ENCODE data around the gene SMIM1. TPM values are rescaled to one million over a fixed set of nuclear protein-coding genes. Genes with fewer than 3 reads are reported as not detected.

The SMIM1 gene
- total RNA-seq, 2 experiments from 2014 or later, result not detected

- Mint-ChIP-seq H3K36me3 (ENCODE audit: low read depth) (peaks cover 3% of the 10 kb centered on the region), H3K27ac (no peak overlapping the region), H3K4me1 (ENCODE audit: low read depth) (no peaks in the 10 kb centered on the region), H3K9me3 (ENCODE audit: insufficient read depth) (no peaks in the 10 kb centered on the region), H3K27me3 (ENCODE audit: low read depth) (no peaks in the 10 kb centered on the region), H3K4me3 (no peak overlapping the region)
- ATAC-seq, result no peak
- CTCF ChIA-PET, result interaction anchor here (1.4 kb wide), 1 partner anchor 8 kb away, joined by 4 read pairs; no protein-coding TSS in a partner anchor
- POLR2A ChIA-PET, result no interaction called here
- DNase-seq, result no peak
Measured at GRCh38 chr1:3732434-3733093, 40.0 kb upstream of the SMIM1 start.

- H3K27ac Mint-ChIP-seq, result no peak overlapping the region
- H3K4me1 Mint-ChIP-seq (ENCODE audit: low read depth), result no peaks in the 10 kb centered on the region
- H3K9me3 Mint-ChIP-seq (ENCODE audit: insufficient read depth), result no peaks in the 10 kb centered on the region
- DNase-seq (no peak), ATAC-seq (no peak)
- peaks cover 3% of the 10 kb centered on the region for H3K36me3 Mint-ChIP-seq (ENCODE audit: low read depth)
- no peaks in the 10 kb centered on the region for H3K27me3 Mint-ChIP-seq (ENCODE audit: low read depth)
- no peak overlapping the region for H3K4me3 Mint-ChIP-seq
- ChIA-PET CTCF (interaction anchor here (1.4 kb wide), 1 partner anchor 9 kb away, joined by 4 read pairs; no protein-coding TSS in a partner anchor), POLR2A (no interaction called here)
Measured at GRCh38 chr1:3733094-3733882, 39.3 kb upstream of the SMIM1 start.

- ChIA-PET POLR2A (no interaction called here), CTCF (interaction anchor here (1.4 kb wide), 1 partner anchor 10 kb away, joined by 4 read pairs; no protein-coding TSS in a partner anchor)
- ATAC-seq (no peak), DNase-seq (no peak)
- Mint-ChIP-seq H3K9me3 (ENCODE audit: insufficient read depth) (no peaks in the 10 kb centered on the region), H3K27ac (no peak overlapping the region), H3K27me3 (ENCODE audit: low read depth) (no peaks in the 10 kb centered on the region), H3K36me3 (ENCODE audit: low read depth) (peaks cover 3% of the 10 kb centered on the region), H3K4me3 (no peak overlapping the region), H3K4me1 (ENCODE audit: low read depth) (no peaks in the 10 kb centered on the region)
Measured at GRCh38 chr1:3733883-3734589, 38.5 kb upstream of the SMIM1 start.

GRCh38 chr1:3734602-3735001, 37.9 kb upstream of the SMIM1 start:
- Mint-ChIP-seq H3K36me3 (ENCODE audit: low read depth) (peaks cover 3% of the 10 kb centered on the region), H3K4me3 (no peak overlapping the region), H3K27me3 (ENCODE audit: low read depth) (no peaks in the 10 kb centered on the region), H3K4me1 (ENCODE audit: low read depth) (no peaks in the 10 kb centered on the region), H3K27ac (no peak overlapping the region), H3K9me3 (ENCODE audit: insufficient read depth) (no peaks in the 10 kb centered on the region)
- DNase-seq (no peak), ATAC-seq (no peak)
- CTCF ChIA-PET, result interaction anchor here (1.4 kb wide), 1 partner anchor 10 kb away, joined by 4 read pairs; no protein-coding TSS in a partner anchor
- POLR2A ChIA-PET, result no interaction called here

- H3K27ac Mint-ChIP-seq, result no peak overlapping the region
- DNase-seq, result no peak
- POLR2A ChIA-PET, result no interaction called here
- no peaks in the 10 kb centered on the region for H3K9me3 Mint-ChIP-seq (ENCODE audit: insufficient read depth)
- no peak for ATAC-seq
- H3K36me3 Mint-ChIP-seq (ENCODE audit: low read depth), result peaks cover 3% of the 10 kb centered on the region
- H3K4me1 Mint-ChIP-seq (ENCODE audit: low read depth), result no peaks in the 10 kb centered on the region
- H3K27me3 Mint-ChIP-seq (ENCODE audit: low read depth), result no peaks in the 10 kb centered on the region
- H3K4me3 Mint-ChIP-seq, result no peak overlapping the region
- CTCF ChIA-PET, result interaction anchor here (1.4 kb wide), 1 partner anchor 11 kb away, joined by 4 read pairs; no protein-coding TSS in a partner anchor
Measured at GRCh38 chr1:3735027-3735681, 37.4 kb upstream of the SMIM1 start.

- no peak overlapping the region for H3K27ac Mint-ChIP-seq
- peaks cover 3% of the 10 kb centered on the region for H3K36me3 Mint-ChIP-seq (ENCODE audit: low read depth)
- ChIA-PET CTCF (interaction anchor here (1.4 kb wide), 1 partner anchor 12 kb away, joined by 4 read pairs; no protein-coding TSS in a partner anchor), POLR2A (no interaction called here)
- no peak overlapping the region for H3K4me3 Mint-ChIP-seq
- ATAC-seq (no peak), DNase-seq (no peak)
- H3K4me1 Mint-ChIP-seq (ENCODE audit: low read depth), result no peaks in the 10 kb centered on the region
- no peaks in the 10 kb centered on the region for H3K9me3 Mint-ChIP-seq (ENCODE audit: insufficient read depth)
- no peaks in the 10 kb centered on the region for H3K27me3 Mint-ChIP-seq (ENCODE audit: low read depth)
Measured at GRCh38 chr1:3735688-3736087, 36.9 kb upstream of the SMIM1 start.

GRCh38 chr1:3736131-3736561, 36.4 kb upstream of the SMIM1 start:
- H3K4me1 Mint-ChIP-seq (ENCODE audit: low read depth), result no peaks in the 10 kb centered on the region
- no peaks in the 10 kb centered on the region for H3K9me3 Mint-ChIP-seq (ENCODE audit: insufficient read depth)
- H3K27ac Mint-ChIP-seq, result no peak overlapping the region
- no peak for ATAC-seq
- CTCF ChIA-PET, result interaction anchor here (1.4 kb wide), 1 partner anchor 12 kb away, joined by 4 read pairs; no protein-coding TSS in a partner anchor
- no peak for DNase-seq
- no peak overlapping the region for H3K4me3 Mint-ChIP-seq
- H3K36me3 Mint-ChIP-seq (ENCODE audit: low read depth), result peaks cover 3% of the 10 kb centered on the region
- POLR2A ChIA-PET, result no interaction called here
- H3K27me3 Mint-ChIP-seq (ENCODE audit: low read depth), result no peaks in the 10 kb centered on the region

GRCh38 chr1:3736708-3737107, 35.8 kb upstream of the SMIM1 start:
- no peak for ATAC-seq
- H3K4me1 Mint-ChIP-seq (ENCODE audit: low read depth), result no peaks in the 10 kb centered on the region

GRCh38 chr1:3738943-3739342, 33.6 kb upstream of the SMIM1 start:
- Mint-ChIP-seq H3K4me1 (ENCODE audit: low read depth) (no peaks in the 10 kb centered on the region), H3K27ac (no peak overlapping the region), H3K4me3 (no peak overlapping the region), H3K36me3 (ENCODE audit: low read depth) (peaks cover 3% of the 10 kb centered on the region), H3K27me3 (ENCODE audit: low read depth) (no peaks in the 10 kb centered on the region), H3K9me3 (ENCODE audit: insufficient read depth) (no peaks in the 10 kb centered on the region)
- no peak for DNase-seq
- ChIA-PET POLR2A (no interaction called here), CTCF (interaction anchor here (1.7 kb wide), 1 partner anchor 15 kb away, joined by 6 read pairs; no protein-coding TSS in a partner anchor)
- no peak for ATAC-seq

More at GRCh38 chr1:3736708-3737107, 35.8 kb upstream of the SMIM1 start:
- Mint-ChIP-seq H3K27me3 (ENCODE audit: low read depth) (no peaks in the 10 kb centered on the region), H3K4me3 (no peak overlapping the region), H3K27ac (no peak overlapping the region), H3K36me3 (ENCODE audit: low read depth) (peaks cover 3% of the 10 kb centered on the region), H3K9me3 (ENCODE audit: insufficient read depth) (no peaks in the 10 kb centered on the region)
- DNase-seq, result no peak
- ChIA-PET POLR2A (no interaction called here), CTCF (no interaction called here)

GRCh38 chr1:3740042-3740441, 32.5 kb upstream of the SMIM1 start:
- CTCF ChIA-PET, result no interaction called here
- Mint-ChIP-seq H3K27ac (no peak overlapping the region), H3K36me3 (ENCODE audit: low read depth) (peaks cover 3% of the 10 kb centered on the region), H3K4me1 (ENCODE audit: low read depth) (peaks cover 1% of the 10 kb centered on the region), H3K9me3 (ENCODE audit: insufficient read depth) (no peaks in the 10 kb centered on the region), H3K27me3 (ENCODE audit: low read depth) (no peaks in the 10 kb centered on the region), H3K4me3 (no peak overlapping the region)
- ATAC-seq, result no peak
- POLR2A ChIA-PET, result no interaction called here
- no peak for DNase-seq

- ATAC-seq (no peak), DNase-seq (no peak)
- POLR2A ChIA-PET, result no interaction called here
- no peak overlapping the region for H3K4me3 Mint-ChIP-seq
- no peaks in the 10 kb centered on the region for H3K9me3 Mint-ChIP-seq (ENCODE audit: insufficient read depth)
- no peak overlapping the region for H3K27ac Mint-ChIP-seq
- peaks cover 3% of the 10 kb centered on the region for H3K36me3 Mint-ChIP-seq (ENCODE audit: low read depth)
- H3K27me3 Mint-ChIP-seq (ENCODE audit: low read depth), result no peaks in the 10 kb centered on the region
- CTCF ChIA-PET, result no interaction called here
- peaks cover 7% of the 10 kb centered on the region for H3K4me1 Mint-ChIP-seq (ENCODE audit: low read depth)
Measured at GRCh38 chr1:3740752-3741151, 31.8 kb upstream of the SMIM1 start.

Data from activated CD8-positive, alpha-beta T cell treated with anti-CD3 and anti-CD28 coated beads, Interleukin-2, amount 10 ng/mL, durations not matched to agents 7 days and 5 days (primary cell).